Adrenal gland (tissue), 12 donors: Measurements from ENCODE around the gene ABLIM2. TPM values are rescaled to one million over a fixed set of nuclear protein-coding genes. Genes with fewer than 3 reads are reported as not detected.

Experiments
- DNase-seq, 7 donors: peaks; one replicate each; pipeline ENCODE4 v3.0.0-alpha.2; 2019 to 2020
- H3K27ac ChIP-seq, 5 donors: fragments of 200-600 bp; sonication (generic) in 4 of 5; 1 replicate in 3 of 5; 2 replicates in 2 of 5; pipeline versions ENCODE4 v1.5.1 to v1.8.0; 2016 to 2020; ENCODE audit warnings: mild to moderate bottlenecking in 1 of 5
- H3K27me3 ChIP-seq: fragments of 200-600 bp; 2 replicates; pipeline ENCODE4 v1.8.0; 2021
- H3K36me3 ChIP-seq, 2 donors: fragments of 200-600 bp; replicated peaks in 1 of 2; 1 replicate in 1 of 2; 2 replicates in 1 of 2; pipeline versions ENCODE4 v1.5.1 to v1.8.0; 2018 to 2022
- H3K4me1 ChIP-seq, 2 donors: fragments of 200-600 bp; replicated peaks in 1 of 2; 1 replicate in 1 of 2; 2 replicates in 1 of 2; pipeline versions ENCODE4 v1.5.1 to v1.8.0; 2018 to 2021
- H3K4me3 ChIP-seq, 4 donors: fragments of 200-600 bp; sonication (generic) in 3 of 4; one replicate each; pipeline ENCODE4 v1.5.1; 2016 to 2018
- H3K9me3 ChIP-seq, 3 donors: fragments of 200-600 bp; sonication (generic) in 1 of 3; replicated peaks in 1 of 3; 1 replicate in 2 of 3; 2 replicates in 1 of 3; pipeline versions ENCODE4 v1.5.1 to v1.8.0; 2016 to 2021
- CTCF ChIP-seq, 6 experiments: fragments of 450-650 bp in 4 of 6; fragments of 200-600 bp in 2 of 6; sonication (generic) in 1 of 6; IDR thresholded peaks; 1 replicate in 5 of 6; 2 replicates in 1 of 6; pipeline versions ENCODE4 v1.5.1 to v1.8.0; 2016 to 2021; ENCODE audit warnings: antibody characterized with exemption in 6 of 6, mild to moderate bottlenecking in 2 of 6, moderate library complexity in 1 of 6
- POLR2A ChIP-seq, 2 donors: fragments of 450-650 bp; IDR thresholded peaks; one replicate each; pipeline ENCODE4 v1.6.1; 2017; ENCODE audit warnings: antibody characterized with exemption in 2 of 2, mild to moderate bottlenecking in 2 of 2, moderate library complexity in 1 of 2
- WGBS, 4 donors: extraction: QIAGEN DNeasy Blood & Tissue Kit in 2 of 4; methylation state at CpG; one replicate each; pipeline versions ENCODE4 v1.1.5 to v1.1.7; 2013 to 2017; 5-methylcytosine and 5-hydroxymethylcytosine counted together
- intact Hi-C, 2 donors: fragments of 100-400 bp; cut with DNase I; formaldehyde crosslinking; loops; one replicate each; pipeline versions ENCODE4 v1.14.1 to v1.15.0; 2022 to 2023
- polyA plus RNA-seq, 3 donors: library from polyadenylated mRNA; stranded (reverse); fragments of 200-250 nt in 2 of 3; fragments of 350-450 nt in 1 of 3; fragmentation: Illumina TruSeq in 1 of 3; extraction: RNeasy Lipid Tissue Mini Kit (QIAGEN cat#74804) in 1 of 3; gene quantifications; one replicate each; pipeline ENCODE4 v1.2.3, GENCODE V29; 2013 to 2014
- total RNA-seq, 9 donors: library from RNA; depleted of rRNA in 4 of 9; stranded (reverse); fragments of >200 nt in 4 of 9; fragments of 120-200 nt in 1 of 9; fragmentation: NEBNext Ultra II Directional in 1 of 9; extraction: Animal tissue kit (Norgen Biotek cat#: 25700) in 1 of 9; gene quantifications; one replicate each; pipeline versions ENCODE4 v1.1.0 to v1.2.4, GENCODE V29; 2013 to 2023
- donor health status: healthy with polysubstance abuse.
- donor health status: Bipolar disorder and iron deficiency.
- donor health status: DM: yes; HTN: yes; CAD: no.
- donor health status: DM: no; HTN: no; CAD: no.
- donor health status: DM: no; HTN: no; CAD: no.
- donor health status: DM: yes; HTN: yes; CAD: no.

Gene ABLIM2
- total and polyA plus RNA-seq, 12 donors = 5.8 to 31.2 (median 14.6) TPM

- DNase-seq = no peak
- H3K36me3 ChIP-seq = no peaks in the 10 kb centered on the region
- no peaks in the 10 kb centered on the region for H3K27me3 ChIP-seq
- no peaks in the 10 kb centered on the region for H3K9me3 ChIP-seq
- 83 to 91% (median 87%) methylated on average over 6 of the region's 6 CpGs for WGBS, 4 donors
- no peak overlapping the region for H3K4me3 ChIP-seq
- H3K4me1 ChIP-seq = no peaks in the 10 kb centered on the region
- intact Hi-C loops = no loop called here
- TF ChIP-seq CTCF (IDR thresholded peaks at IDR 0.05) (no peak), POLR2A (IDR thresholded peaks at IDR 0.05) (no peak)
- no peak overlapping the region for H3K27ac ChIP-seq
Observed at GRCh38 chr4:7993671-7994070, 164.9 kb downstream of the ABLIM2 start.

DNA sequence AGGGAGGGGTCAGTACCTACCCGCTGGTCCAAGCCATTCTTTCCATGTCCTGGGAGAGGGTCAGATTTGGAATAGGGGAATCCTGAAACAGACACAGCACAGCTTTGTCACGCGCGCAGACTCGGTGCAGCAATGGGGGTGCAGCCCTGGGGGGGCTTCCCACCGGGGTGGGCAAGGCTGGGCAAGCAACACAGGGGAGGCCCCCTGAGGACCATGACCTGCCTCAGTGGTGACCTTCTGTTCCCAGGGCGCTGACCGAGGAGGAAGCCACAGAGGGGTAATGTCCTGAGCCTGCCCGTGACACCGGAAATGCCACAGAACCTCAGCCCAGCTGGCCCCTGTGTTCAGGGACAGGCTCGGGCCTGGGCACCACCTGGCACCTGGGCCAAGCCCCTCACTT, 165.8 kb downstream of the ABLIM2 start:
- no peaks in the 10 kb centered on the region for H3K9me3 ChIP-seq
- H3K4me3 ChIP-seq = no peak overlapping the region
- H3K36me3 ChIP-seq = no peaks in the 10 kb centered on the region
- intact Hi-C loops = no loop called here
- no peak for DNase-seq
- TF ChIP-seq POLR2A (IDR thresholded peaks at IDR 0.05) = no peak
- no peak for TF ChIP-seq CTCF (IDR thresholded peaks at IDR 0.05)
- H3K27ac ChIP-seq = no peak overlapping the region
- 83 to 90% (median 84%) methylated on average over 2 to 11 of the region's 11 CpGs for WGBS, 4 donors
- H3K27me3 ChIP-seq = no peaks in the 10 kb centered on the region
- H3K4me1 ChIP-seq = no peaks in the 10 kb centered on the region

DNA sequence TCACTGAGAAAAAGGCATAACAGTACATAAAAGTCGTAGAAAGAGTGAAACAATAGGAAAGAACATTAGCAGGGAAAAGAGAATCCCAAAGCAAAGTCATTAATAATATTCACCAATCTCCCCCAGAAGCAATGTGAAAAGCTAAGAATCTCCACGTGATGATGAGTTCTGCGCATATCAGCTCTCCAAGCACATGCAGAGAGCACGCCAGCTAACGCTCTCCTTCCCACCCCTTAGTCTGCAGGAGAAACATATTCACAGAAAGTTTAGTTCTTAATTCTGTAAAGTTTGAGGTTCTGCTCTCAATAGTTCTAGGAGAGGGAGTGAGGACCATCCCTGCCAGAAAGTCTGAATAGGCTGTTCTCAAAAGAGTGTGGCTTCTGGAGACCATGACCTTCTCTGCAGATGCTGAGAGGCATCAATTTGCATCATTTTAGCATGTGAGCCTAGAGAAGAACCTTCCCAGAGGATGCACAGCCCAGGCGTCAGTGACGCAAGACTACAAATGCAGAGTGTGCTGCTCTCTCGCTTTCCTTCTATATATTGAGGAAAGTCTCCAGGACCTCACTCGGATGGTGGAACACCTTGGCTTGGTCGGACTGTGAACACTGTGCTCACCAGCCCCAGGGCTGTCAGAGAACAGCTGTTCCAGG, 167.7 kb downstream of the ABLIM2 start:
- WGBS, 4 donors = 89 to 98% (median 92%) methylated on average over 10 of the region's 10 CpGs
- DNase-seq = no peak
- Histone ChIP-seq H3K36me3 (no peaks in the 10 kb centered on the region), H3K9me3 (no peaks in the 10 kb centered on the region), H3K27me3 (no peaks in the 10 kb centered on the region), H3K4me3 (no peak overlapping the region), H3K27ac (no peak overlapping the region), H3K4me1 (no peaks in the 10 kb centered on the region)
- TF ChIP-seq CTCF (IDR thresholded peaks at IDR 0.05) (no peak), POLR2A (IDR thresholded peaks at IDR 0.05) (no peak)
- intact Hi-C loops = no loop called here

GRCh38 chr4:7989654-7990053, 169.0 kb downstream of the ABLIM2 start:
- no peaks in the 10 kb centered on the region for H3K27me3 ChIP-seq
- no peak for DNase-seq
- H3K4me3 ChIP-seq = no peak overlapping the region
- no peak overlapping the region for H3K27ac ChIP-seq
- TF ChIP-seq CTCF (IDR thresholded peaks at IDR 0.05) = no peak
- no peak for TF ChIP-seq POLR2A (IDR thresholded peaks at IDR 0.05)
- 40 to 88% (median 66%) methylated on average over 2 of the region's 2 CpGs for WGBS, 4 donors
- no peaks in the 10 kb centered on the region for H3K9me3 ChIP-seq
- H3K4me1 ChIP-seq = no peaks in the 10 kb centered on the region
- H3K36me3 ChIP-seq = no peaks in the 10 kb centered on the region
- intact Hi-C loops = loop anchor here in 1 of 2 donors (5.0 kb wide), 1 partner anchor 187 kb away; no protein-coding TSS in a partner anchor
